Measurements from ENCODE around the gene RAB2B.

Gene RAB2B

GRCh38 chr14:21476925-21477681, at the start of gene RAB2B, which contains the start of gene TOX4:
RAB2B (minus strand) TSS chr14:21476959; CDS start chr14:21476872, 87 bp downstream.
TOX4 (plus strand) TSS chr14:21477195; CDS start chr14:21477279, 84 bp downstream.
- peak within 1 kb of the TSS; percentile 91 for H3K4me3 ChIP-seq (ENCODE audit: low read depth, low read length)
- TF ChIP-seq, protein P1, sequence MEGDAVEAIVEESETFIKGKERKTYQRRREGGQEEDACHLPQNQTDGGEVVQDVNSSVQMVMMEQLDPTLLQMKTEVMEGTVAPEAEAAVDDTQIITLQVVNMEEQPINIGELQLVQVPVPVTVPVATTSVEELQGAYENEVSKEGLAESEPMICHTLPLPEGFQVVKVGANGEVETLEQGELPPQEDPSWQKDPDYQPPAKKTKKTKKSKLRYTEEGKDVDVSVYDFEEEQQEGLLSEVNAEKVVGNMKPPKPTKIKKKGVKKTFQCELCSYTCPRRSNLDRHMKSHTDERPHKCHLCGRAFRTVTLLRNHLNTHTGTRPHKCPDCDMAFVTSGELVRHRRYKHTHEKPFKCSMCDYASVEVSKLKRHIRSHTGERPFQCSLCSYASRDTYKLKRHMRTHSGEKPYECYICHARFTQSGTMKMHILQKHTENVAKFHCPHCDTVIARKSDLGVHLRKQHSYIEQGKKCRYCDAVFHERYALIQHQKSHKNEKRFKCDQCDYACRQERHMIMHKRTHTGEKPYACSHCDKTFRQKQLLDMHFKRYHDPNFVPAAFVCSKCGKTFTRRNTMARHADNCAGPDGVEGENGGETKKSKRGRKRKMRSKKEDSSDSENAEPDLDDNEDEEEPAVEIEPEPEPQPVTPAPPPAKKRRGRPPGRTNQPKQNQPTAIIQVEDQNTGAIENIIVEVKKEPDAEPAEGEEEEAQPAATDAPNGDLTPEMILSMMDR (IDR thresholded peaks at IDR 0.05; ENCODE audit: low read depth, low read length, missing control alignments) = peak; percentile 94
- DNase-seq (ENCODE audit: low read depth) = peak; percentile 97

DNA sequence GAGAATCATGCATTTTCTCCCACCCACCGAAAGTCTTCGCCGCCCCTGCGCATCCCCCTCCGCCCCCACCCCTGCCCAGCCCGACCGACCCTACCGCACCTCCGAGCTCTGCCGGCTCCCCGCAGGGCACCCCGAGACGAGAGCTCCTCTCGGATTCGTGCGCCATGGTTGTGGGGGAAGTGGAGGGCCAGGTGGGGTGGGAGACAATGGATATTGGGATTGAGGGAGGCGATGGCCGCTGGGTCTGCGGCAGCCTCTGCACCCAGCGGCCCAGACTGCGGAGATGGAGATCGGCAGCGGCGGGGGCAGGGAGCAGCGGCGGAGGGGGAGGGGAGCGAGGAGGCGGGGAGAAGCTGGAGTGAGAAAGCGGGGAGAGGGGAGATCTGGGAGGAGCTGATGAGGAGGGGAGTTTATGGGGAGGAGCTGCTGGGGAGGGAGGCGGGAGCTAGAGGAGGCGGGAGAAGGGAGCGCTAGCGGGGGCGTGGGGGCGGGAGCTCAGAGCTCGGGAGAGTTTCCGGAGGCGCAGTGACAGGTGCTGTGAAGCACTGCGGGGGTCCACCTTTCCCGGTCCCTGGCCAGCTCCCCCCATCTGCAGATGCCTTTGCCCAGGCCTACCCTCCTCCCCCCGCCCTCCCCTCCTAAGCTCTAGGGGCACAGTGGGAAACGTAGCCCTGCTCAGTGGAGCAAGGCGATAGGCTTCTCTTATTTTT, 49.4 kb upstream of the RAB2B start, which contains the start of gene SALL2:
Gene SALL2, minus strand, starts transcription at position 385 of the 710 bp plus-strand sequence. Its CDS starts 219 bp downstream, at position 166.
- TF ChIP-seq, protein P1 (IDR thresholded peaks at IDR 0.05; ENCODE audit: low read depth, low read length, missing control alignments) = no peak
- no peak for DNase-seq (ENCODE audit: low read depth)
- peak within 1 kb of the TSS; percentile 56 for H3K4me3 ChIP-seq (ENCODE audit: low read depth, low read length)

DNA sequence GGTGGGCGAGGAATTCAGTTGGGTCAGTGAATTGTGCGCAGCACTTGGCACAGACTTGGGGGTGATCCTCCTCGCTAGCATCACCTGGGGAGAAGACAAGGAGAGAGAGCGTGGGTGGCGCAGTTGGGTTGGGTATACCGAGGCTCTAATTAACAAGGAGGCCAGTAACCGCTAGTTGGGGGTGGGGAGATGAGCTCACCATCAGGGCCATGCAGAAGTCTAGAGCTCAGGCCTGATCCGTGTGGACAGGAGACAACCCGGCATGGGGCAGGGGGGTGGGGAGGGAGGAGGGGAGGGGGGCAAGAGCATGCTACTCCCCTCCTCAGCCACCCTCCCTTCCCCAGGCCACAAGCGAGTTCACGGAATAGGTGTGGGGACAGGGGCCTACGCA, 48.8 kb upstream of the RAB2B start:
- TF ChIP-seq, protein P1 (IDR thresholded peaks at IDR 0.05; ENCODE audit: low read depth, low read length, missing control alignments) = no peak
- peak overlapping the region; percentile 56 for H3K4me3 ChIP-seq (ENCODE audit: low read depth, low read length)
- DNase-seq (ENCODE audit: low read depth) = no peak

GRCh38 chr14:21524575-21525490, 48.1 kb upstream of the RAB2B start:
- no peak for DNase-seq (ENCODE audit: low read depth)
- H3K4me3 ChIP-seq (ENCODE audit: low read depth, low read length) = no peak overlapping the region
- TF ChIP-seq, protein P1 (IDR thresholded peaks at IDR 0.05; ENCODE audit: low read depth, low read length, missing control alignments) = no peak

DNA sequence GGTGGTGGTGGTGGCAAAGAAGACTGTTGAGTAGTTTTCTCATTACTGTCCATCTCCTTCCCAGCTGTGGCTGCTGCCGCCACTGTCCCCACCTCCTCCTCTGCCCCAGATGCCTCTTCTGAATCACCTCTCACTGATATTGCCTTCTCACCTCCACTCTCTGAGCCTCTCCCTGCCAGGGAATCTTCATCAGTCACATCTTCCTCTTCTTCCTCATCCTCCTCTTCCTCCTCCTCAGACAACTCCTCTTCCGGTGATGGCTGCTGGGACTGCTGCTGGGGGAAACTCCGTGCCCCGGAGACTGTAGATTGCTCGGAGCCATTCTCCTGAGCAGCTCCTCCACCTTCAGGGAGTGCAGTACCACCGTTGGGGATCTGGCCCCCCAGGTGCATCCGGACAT, 46.4 kb upstream of the RAB2B start:
- no peak overlapping the region for H3K4me3 ChIP-seq (ENCODE audit: low read depth, low read length)
- TF ChIP-seq, protein P1 (IDR thresholded peaks at IDR 0.05; ENCODE audit: low read depth, low read length, missing control alignments) = no peak
- DNase-seq (ENCODE audit: low read depth) = no peak

DNA sequence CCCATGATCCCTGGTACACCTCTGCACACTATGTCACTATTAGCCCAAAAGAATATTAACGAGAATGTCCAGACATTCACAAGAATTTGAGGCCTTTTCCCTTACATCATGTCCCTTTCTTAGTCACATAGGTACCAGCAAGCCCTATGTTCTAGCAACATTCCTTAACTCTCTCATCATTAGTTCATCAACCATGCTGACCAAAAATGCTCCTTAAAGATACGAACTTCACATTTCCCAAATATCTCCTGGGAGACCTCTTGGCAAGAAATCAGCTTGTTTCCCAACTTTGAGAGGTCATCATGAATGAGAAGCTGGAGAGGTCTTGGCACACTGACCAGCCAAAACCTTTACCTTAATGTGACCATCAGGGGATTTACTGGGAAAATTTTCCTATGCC, 44.7 kb upstream of the RAB2B start:
- TF ChIP-seq, protein P1 (IDR thresholded peaks at IDR 0.05; ENCODE audit: low read depth, low read length, missing control alignments) = no peak
- DNase-seq (ENCODE audit: low read depth) = no peak
- no peak overlapping the region for H3K4me3 ChIP-seq (ENCODE audit: low read depth, low read length)
